ENCODE measurements around the gene GNA15. TPM values are rescaled to one million over a fixed set of nuclear protein-coding genes. Genes with fewer than 3 reads are reported as not detected.

The GNA15 gene
- total and polyA plus RNA-seq, 2 of the 8 experiments (the other 6 are each of a cell fraction or from before 2014, with no cell fraction given), result 0.26 to 0.45 TPM

GRCh38 chr19:3129112-3129511, 6.7 kb upstream of the GNA15 start:
- POLR2A ChIA-PET (ENCODE audit: partially characterized antibody), result interaction anchor here (1.0 to 1.6 kb wide), 5 partner anchors 11 to 93 kb away, joined by 3 to 4 read pairs (median 3); partner anchors contain the start of gene NCLN
- H3K9me3 ChIP-seq (ENCODE audit: insufficient read depth in 2 of 2, low read depth in 1 of 2, low read length in 1 of 2), result no peaks in the 10 kb centered on the region

More at GRCh38 chr19:3129112-3129511, 6.7 kb upstream of the GNA15 start:
- no peak overlapping the region for H2AK5ac ChIP-seq (ENCODE audit: low read depth, low read length)
- H3K4ac ChIP-seq (replicated peaks; ENCODE audit: insufficient read length, low read depth, low read length), result no peak overlapping the region
- H3K27ac ChIP-seq (ENCODE audit: low read depth, low read length), result no peak overlapping the region
- H3K18ac ChIP-seq (ENCODE audit: extremely low read depth, low read length), result no peak overlapping the region
- no peak overlapping the region for H2BK5ac ChIP-seq (ENCODE audit: low read depth, low read length)
- H4K91ac ChIP-seq (replicated peaks; ENCODE audit: insufficient read length, low read length), result no peak overlapping the region
- no peak overlapping the region for H4K8ac ChIP-seq (ENCODE audit: extremely low read depth, insufficient read depth, low read length)
- H2BK12ac ChIP-seq (ENCODE audit: low read depth, low read length), result no peak overlapping the region
- no peaks in the 10 kb centered on the region for H3K27me3 ChIP-seq (replicated peaks in 1 of 4; ENCODE audit: control insufficient read depth in 3 of 4, extremely low read depth in 1 of 4, insufficient read depth in 3 of 4, low read length in 3 of 4)
- DNase-seq (ENCODE audit: low read depth in 1 of 2, low spot score in 2 of 2) (no peak), FAIRE-seq (no peak)
- CTCF ChIA-PET (ENCODE audit: partially characterized antibody), result interaction anchor here (0.7 to 10.8 kb wide), 30 partner anchors 9 to 481 kb away, joined by 3 to 166 read pairs (median 4); no protein-coding TSS in a partner anchor
- no peak overlapping the region for H3K4me2 ChIP-seq (ENCODE audit: insufficient read depth in 1 of 2, low read depth in 2 of 2, low read length in 2 of 2)
- no peak overlapping the region for H2AFZ ChIP-seq (ENCODE audit: low read length)
- H3K36me3 ChIP-seq (ENCODE audit: control insufficient read depth in 2 of 4, insufficient read depth in 4 of 4, low read length in 3 of 4), result no peaks in the 10 kb centered on the region
- no peak overlapping the region for H3K23ac ChIP-seq (ENCODE audit: insufficient read length)
- TF ChIP-seq CTCF (IDR thresholded peaks at IDR 0.05; ENCODE audit: control extremely low read depth in 1 of 3, insufficient read depth in 1 of 3, low read depth in 1 of 3, low read length in 3 of 3) (peak in 2 of 3 experiments; percentile 23 to 43; a peak in 2 of 4 replicates), TAF7 (optimal IDR thresholded peaks at IDR 0.05; ENCODE audit: borderline replicate concordance, low read depth, low read length) (no peak)
- no peak overlapping the region for H3K9ac ChIP-seq (replicated peaks in 1 of 4; ENCODE audit: extremely low read depth in 1 of 4, low read depth in 3 of 4, low read length in 3 of 4)
- peaks cover 0 to 4% (median 0%) of the 10 kb centered on the region in 4 experiments; a peak in 1 of 7 replicates for H3K4me1 ChIP-seq (replicated peaks in 1 of 4; ENCODE audit: control insufficient read depth in 3 of 4, insufficient read depth in 4 of 4, low read length in 3 of 4)
- no peaks in the 10 kb centered on the region for H4K20me1 ChIP-seq (replicated peaks in 1 of 2; ENCODE audit: control insufficient read depth in 1 of 2, insufficient read depth in 2 of 2, low read length in 2 of 2)
- WGBS, 2 experiments (ENCODE audit: extremely low coverage in 1 of 2, insufficient coverage in 1 of 2, insufficient read length in 1 of 2, insufficient replicate concordance in 2 of 2, low coverage in 1 of 2, low lambda C conversion rate in 2 of 2, missing lambda C conversion rate in 1 of 2), result 38% methylated on average over 1 of the region's 1 CpG; no CpG with 5 or more reads in 1 of the 2 experiments
- H3K14ac ChIP-seq (ENCODE audit: insufficient read length), result no peak overlapping the region
- no peak overlapping the region for H3K56ac ChIP-seq (replicated peaks; ENCODE audit: insufficient read length, low read depth, low read length)
- H2BK15ac ChIP-seq (ENCODE audit: low read length), result no peak overlapping the region
- H3K79me1 ChIP-seq (ENCODE audit: low read depth, low read length), result no peaks in the 10 kb centered on the region
- no peaks in the 10 kb centered on the region for H3K79me2 ChIP-seq (ENCODE audit: control insufficient read depth in 1 of 2, insufficient read depth in 2 of 2, low read length in 2 of 2)
- no peak overlapping the region for H3K4me3 ChIP-seq (ENCODE audit: extremely low read depth in 1 of 4, insufficient read depth in 2 of 4, low read depth in 3 of 4, low read length in 4 of 4)
- H4K5ac ChIP-seq (ENCODE audit: insufficient read length, low read depth, low read length), result no peak overlapping the region
- no peak overlapping the region for H2BK20ac ChIP-seq (ENCODE audit: low read length)
- H2BK120ac ChIP-seq (replicated peaks; ENCODE audit: low read depth, low read length), result no peak overlapping the region
- no peaks in the 10 kb centered on the region for H3K23me2 ChIP-seq (ENCODE audit: low read depth, low read length)
